22Rv1 (cell line): ENCODE data around the gene CDKAL1.
A peak's percentile ranks its signal among the peaks of the same experiment; 100 is the strongest.

Experiments
- H3K27ac ChIP-seq: fragments of 450-650 bp; 2 replicates; pipeline ENCODE4 v1.5.1; 2017
- CTCF ChIP-seq: fragments of 450-650 bp; IDR thresholded peaks from 2 replicates; pipeline ENCODE4 v1.5.1; 2017; ENCODE audit warnings: mild to moderate bottlenecking
- ZFX ChIP-seq: fragments of 450-650 bp; IDR thresholded peaks from 2 replicates; pipeline ENCODE4 v1.6.1; 2017; ENCODE audit warnings: antibody characterized with exemption, borderline replicate concordance

CDKAL1 gene

GRCh38 chr6:20559924-20560551, 25.8 kb downstream of the CDKAL1 start:
- TF ChIP-seq ZFX = no peak
- no peak for TF ChIP-seq CTCF
- H3K27ac ChIP-seq = no peak overlapping the region

GRCh38 chr6:20563377-20563776, 29.1 kb downstream of the CDKAL1 start:
- no peak overlapping the region for H3K27ac ChIP-seq
- TF ChIP-seq CTCF (no peak), ZFX (no peak)

- H3K27ac ChIP-seq = peak overlapping the region; percentile 13; the same call in 1 of the 2 replicates
- TF ChIP-seq CTCF = peak; percentile 69
- no peak for TF ChIP-seq ZFX
Observed at GRCh38 chr6:20564269-20564668, 30.0 kb downstream of the CDKAL1 start.

- no peak for TF ChIP-seq ZFX
- no peak for TF ChIP-seq CTCF
- peak overlapping the region; percentile 13; the same call in 1 of the 2 replicates for H3K27ac ChIP-seq
Observed at GRCh38 chr6:20564777-20565176, 30.5 kb downstream of the CDKAL1 start.

GRCh38 chr6:20565342-20565741, 31.1 kb downstream of the CDKAL1 start:
- no peak overlapping the region for H3K27ac ChIP-seq
- TF ChIP-seq CTCF = no peak
- no peak for TF ChIP-seq ZFX

GRCh38 chr6:20566109-20566508, 31.9 kb downstream of the CDKAL1 start:
- TF ChIP-seq CTCF (no peak), ZFX (no peak)
- no peak overlapping the region for H3K27ac ChIP-seq

- H3K27ac ChIP-seq = no peak overlapping the region
- TF ChIP-seq ZFX (no peak), CTCF (no peak)
Observed at GRCh38 chr6:20569000-20569610, 34.8 kb downstream of the CDKAL1 start.
